Naive thymus-derived CD4-positive, alpha-beta T cell (primary cell): ENCODE results near the gene LRMDA. TPM values are rescaled to one million over a fixed set of nuclear protein-coding genes. Genes with fewer than 3 reads are reported as not detected.

Experiments
- ATAC-seq: fragments of 150-1000 bp; cut with Tn5 transposase; 2 replicates; pipeline ENCODE4 v1.10.0; 2021; ENCODE audit warnings: mild to moderate bottlenecking, moderate library complexity
- CTCF ChIA-PET: fragments of 350-600 bp; sonication (Branson Sonifier 250); formaldehyde crosslinking; loops from one replicate; lab custom pipeline; 2021; ENCODE audit warnings: antibody characterized with exemption; lab: Charles Lee
- POLR2A ChIA-PET: fragments of 350-600 bp; sonication (Branson Sonifier 250); formaldehyde crosslinking; loops from one replicate; lab custom pipeline; 2021; ENCODE audit warnings: antibody characterized with exemption, inconsistent platforms; lab: Charles Lee
- DNase-seq, 9 donors: peaks; one replicate each; pipeline versions ENCODE4 v3.0.0 to v3.0.0-alpha.2; 2020 to 2022; ENCODE audit warnings: mixed read lengths in 1 of 9
- H3K27ac ChIP-seq: one replicate; pipeline ENCODE4 v1.7.0; 2013; ENCODE audit warnings: mild to moderate bottlenecking, low read depth, low read length, moderate library complexity
- H3K27me3 ChIP-seq, 2 donors: one replicate each; pipeline ENCODE4 v1.7.0; 2013; ENCODE audit warnings: low read length in 2 of 2, mild to moderate bottlenecking in 2 of 2, moderate library complexity in 2 of 2; ENCODE audit not compliant: control insufficient read depth in 2 of 2, insufficient read depth in 2 of 2
- H3K36me3 ChIP-seq, 3 experiments: 1 replicate in 2 of 3; 2 replicates in 1 of 3; pipeline ENCODE4 v1.7.0; 2013; ENCODE audit warnings: low read length in 3 of 3, mild to moderate bottlenecking in 3 of 3, moderate library complexity in 1 of 3; ENCODE audit not compliant: insufficient read depth in 3 of 3, control insufficient read depth in 2 of 3
- H3K4me1 ChIP-seq, 2 donors: one replicate each; pipeline ENCODE4 v1.7.0; 2013; ENCODE audit warnings: low read length in 2 of 2, mild to moderate bottlenecking in 2 of 2, moderate library complexity in 1 of 2; ENCODE audit not compliant: control insufficient read depth in 2 of 2, insufficient read depth in 2 of 2
- H3K4me3 ChIP-seq: 2 replicates; pipeline ENCODE4 v1.7.0; 2013; ENCODE audit warnings: mild to moderate bottlenecking, low read length
- H3K9me3 ChIP-seq, 3 experiments: 1 replicate in 2 of 3; 2 replicates in 1 of 3; pipeline ENCODE4 v1.7.0; 2013; ENCODE audit warnings: low read length in 3 of 3; ENCODE audit not compliant: control insufficient read depth in 2 of 3
- H3K27ac Mint-ChIP-seq, 9 donors: one replicate each; pipeline ENCODE4 v1.8.0; 2020 to 2022; ENCODE audit warnings: mixed read lengths in 9 of 9, mild to moderate bottlenecking in 8 of 9, moderate library complexity in 5 of 9, inconsistent platforms in 2 of 9
- H3K27me3 Mint-ChIP-seq, 5 donors: one replicate each; pipeline ENCODE4 v1.8.0; 2021 to 2022; ENCODE audit warnings: mixed read lengths in 5 of 5, mild to moderate bottlenecking in 1 of 5
- H3K36me3 Mint-ChIP-seq, 5 donors: one replicate each; pipeline ENCODE4 v1.8.0; 2020 to 2022; ENCODE audit warnings: mixed read lengths in 5 of 5, mild to moderate bottlenecking in 3 of 5, inconsistent platforms in 1 of 5
- H3K4me1 Mint-ChIP-seq, 7 donors: one replicate each; pipeline ENCODE4 v1.8.0; 2020 to 2022; ENCODE audit warnings: mixed read lengths in 7 of 7, mild to moderate bottlenecking in 3 of 7, inconsistent platforms in 1 of 7
- H3K4me3 Mint-ChIP-seq, 10 donors: one replicate each; pipeline ENCODE4 v1.8.0; 2020 to 2022; ENCODE audit warnings: mild to moderate bottlenecking in 10 of 10, mixed read lengths in 10 of 10, moderate library complexity in 6 of 10, inconsistent platforms in 2 of 10
- H3K9me3 Mint-ChIP-seq, 11 donors: one replicate each; pipeline ENCODE4 v1.8.0; 2020 to 2022; ENCODE audit warnings: mixed read lengths in 11 of 11, mild to moderate bottlenecking in 4 of 11, inconsistent platforms in 1 of 11, moderate library complexity in 1 of 11
- intact Hi-C, 2 donors: fragments of 100-400 bp; cut with micrococcal nuclease; formaldehyde crosslinking; loops; one replicate each; pipeline ENCODE4 v1.15.1; 2023
- polyA plus RNA-seq, 2 donors: library from polyadenylated mRNA; unstranded; fragments of 300-500 nt; fragmentation: Illumina TruSeq; gene quantifications; one replicate each; pipeline ENCODE4 v1.2.3, GENCODE V29; 2021
- total RNA-seq, 6 experiments: library from RNA in 5 of 6; stranded (reverse) in 5 of 6; gene quantifications; 1 replicate in 5 of 6; 2 replicates in 1 of 6; pipeline ENCODE4 v1.2.3 and lab custom pipeline; 2021 to 2026

The LRMDA gene
- total and polyA plus RNA-seq, 7 experiments from 2014 or later = 0.57 to 14.9 (median 3.0) TPM; not detected in 4

- Histone ChIP-seq H3K27ac (no peak overlapping the region), H3K27me3 (no peaks in the 10 kb centered on the region), H3K4me3 (no peak overlapping the region), H3K36me3 (no peaks in the 10 kb centered on the region), H3K9me3 (no peaks in the 10 kb centered on the region), H3K4me1 (no peaks in the 10 kb centered on the region)
- intact Hi-C loops = no loop called here
- ChIA-PET POLR2A (no interaction called here), CTCF (no interaction called here)
- H3K36me3 Mint-ChIP-seq = no peaks in the 10 kb centered on the region
- no peak overlapping the region for H3K27ac Mint-ChIP-seq
- DNase-seq (no peak), ATAC-seq (no peak)
- peaks cover 0 to 5% (median 0%) of the 10 kb centered on the region in 5 donors for H3K27me3 Mint-ChIP-seq
- H3K4me1 Mint-ChIP-seq = no peaks in the 10 kb centered on the region
- no peak overlapping the region for H3K4me3 Mint-ChIP-seq
- H3K9me3 Mint-ChIP-seq = peaks cover 0 to 2% (median 0%) of the 10 kb centered on the region in 11 donors
Measured at GRCh38 chr10:76002262-76002854, 570.9 kb downstream of the LRMDA start.

- intact Hi-C loops = no loop called here
- H3K4me3 Mint-ChIP-seq = no peak overlapping the region
- H3K9me3 ChIP-seq = no peaks in the 10 kb centered on the region
- POLR2A ChIA-PET = no interaction called here
- no peak for ATAC-seq
- H3K27ac ChIP-seq = no peak overlapping the region
- no peak overlapping the region for H3K27ac Mint-ChIP-seq
- H3K9me3 Mint-ChIP-seq = no peaks in the 10 kb centered on the region
- CTCF ChIA-PET = no interaction called here
- H3K4me1 Mint-ChIP-seq = no peaks in the 10 kb centered on the region
- no peaks in the 10 kb centered on the region for H3K36me3 Mint-ChIP-seq
- no peaks in the 10 kb centered on the region for H3K36me3 ChIP-seq
- H3K4me3 ChIP-seq = no peak overlapping the region
- H3K27me3 Mint-ChIP-seq = peaks cover 0 to 4% (median 0%) of the 10 kb centered on the region in 5 donors
- no peaks in the 10 kb centered on the region for H3K4me1 ChIP-seq
- DNase-seq = no peak
- H3K27me3 ChIP-seq = no peaks in the 10 kb centered on the region
Measured at GRCh38 chr10:76007667-76008181, 576.3 kb downstream of the LRMDA start.

GRCh38 chr10:76009531-76009930 lies 578.1 kb downstream of the LRMDA start:
- Mint-ChIP-seq H3K27ac (no peak overlapping the region), H3K27me3 (peaks cover 0 to 4% (median 0%) of the 10 kb centered on the region in 5 donors), H3K4me1 (no peaks in the 10 kb centered on the region), H3K4me3 (no peak overlapping the region), H3K9me3 (no peaks in the 10 kb centered on the region), H3K36me3 (no peaks in the 10 kb centered on the region)
- no peaks in the 10 kb centered on the region for H3K4me1 ChIP-seq
- no peak overlapping the region for H3K27ac ChIP-seq
- no peaks in the 10 kb centered on the region for H3K27me3 ChIP-seq
- ATAC-seq (no peak), DNase-seq (no peak)
- H3K4me3 ChIP-seq = no peak overlapping the region
- intact Hi-C loops = no loop called here
- ChIA-PET CTCF (no interaction called here), POLR2A (no interaction called here)
- no peaks in the 10 kb centered on the region for H3K9me3 ChIP-seq
- H3K36me3 ChIP-seq = no peaks in the 10 kb centered on the region

- ChIA-PET POLR2A (no interaction called here), CTCF (no interaction called here)
- Mint-ChIP-seq H3K9me3 (no peaks in the 10 kb centered on the region), H3K4me3 (no peak overlapping the region), H3K27me3 (peaks cover 0 to 4% (median 0%) of the 10 kb centered on the region in 5 donors), H3K27ac (no peak overlapping the region), H3K36me3 (no peaks in the 10 kb centered on the region), H3K4me1 (no peaks in the 10 kb centered on the region)
- intact Hi-C loops = no loop called here
- Histone ChIP-seq H3K36me3 (no peaks in the 10 kb centered on the region), H3K9me3 (no peaks in the 10 kb centered on the region), H3K27ac (no peak overlapping the region), H3K4me3 (no peak overlapping the region), H3K4me1 (no peaks in the 10 kb centered on the region), H3K27me3 (no peaks in the 10 kb centered on the region)
- DNase-seq (no peak), ATAC-seq (no peak)
Measured at GRCh38 chr10:76010703-76011102, 579.3 kb downstream of the LRMDA start.

- H3K4me1 ChIP-seq = no peaks in the 10 kb centered on the region
- no peaks in the 10 kb centered on the region for H3K9me3 ChIP-seq
- no peaks in the 10 kb centered on the region for H3K36me3 ChIP-seq
- H3K36me3 Mint-ChIP-seq = no peaks in the 10 kb centered on the region
- no peak overlapping the region for H3K4me3 ChIP-seq
- intact Hi-C loops = no loop called here
- H3K27me3 ChIP-seq = no peaks in the 10 kb centered on the region
- H3K27ac ChIP-seq = no peak overlapping the region
- CTCF ChIA-PET = no interaction called here
- no peak overlapping the region for H3K27ac Mint-ChIP-seq
- ATAC-seq (no peak), DNase-seq (no peak)
- no peaks in the 10 kb centered on the region for H3K4me1 Mint-ChIP-seq
- peaks cover 0 to 1% (median 0%) of the 10 kb centered on the region in 11 donors for H3K9me3 Mint-ChIP-seq
- no peak overlapping the region for H3K4me3 Mint-ChIP-seq
- POLR2A ChIA-PET = no interaction called here
- peaks cover 0 to 4% (median 0%) of the 10 kb centered on the region in 5 donors for H3K27me3 Mint-ChIP-seq
Measured at GRCh38 chr10:76012716-76013327, 581.4 kb downstream of the LRMDA start.

GRCh38 chr10:76015245-76015644 lies 583.8 kb downstream of the LRMDA start:
- H3K4me1 ChIP-seq = no peaks in the 10 kb centered on the region
- H3K27ac Mint-ChIP-seq = no peak overlapping the region
- H3K36me3 ChIP-seq = no peaks in the 10 kb centered on the region
- H3K4me3 ChIP-seq = no peak overlapping the region
- no peaks in the 10 kb centered on the region for H3K9me3 ChIP-seq
- H3K4me1 Mint-ChIP-seq = no peaks in the 10 kb centered on the region
- no peaks in the 10 kb centered on the region for H3K27me3 ChIP-seq
- ATAC-seq (no peak), DNase-seq (no peak)
- no peaks in the 10 kb centered on the region for H3K36me3 Mint-ChIP-seq
- H3K4me3 Mint-ChIP-seq = no peak overlapping the region
- H3K27me3 Mint-ChIP-seq = peaks cover 0 to 4% (median 0%) of the 10 kb centered on the region in 5 donors
- H3K27ac ChIP-seq = no peak overlapping the region
- ChIA-PET CTCF (no interaction called here), POLR2A (no interaction called here)
- H3K9me3 Mint-ChIP-seq = peaks cover 0 to 2% (median 0%) of the 10 kb centered on the region in 11 donors
- intact Hi-C loops = no loop called here
